NCI-H1092 (cell line): ENCODE measurements around the gene INSC.

Source experiments
- DNase-seq: peaks from one replicate; lab custom pipeline; 2025; lab: John Stamatoyannopoulos, UW

The INSC gene

GRCh38 chr11:15108592-15109130 lies 6.1 kb upstream of the INSC start:
- no peak for DNase-seq

GRCh38 chr11:15109602-15110001 lies 5.1 kb upstream of the INSC start:
- no peak for DNase-seq

GRCh38 chr11:15111215-15111614 lies 3.5 kb upstream of the INSC start:
- no peak for DNase-seq

GRCh38 chr11:15112131-15112541 lies 2.6 kb upstream of the INSC start:
- no peak for DNase-seq

- no peak for DNase-seq
Observed at GRCh38 chr11:15113381-15113780, 1.3 kb upstream of the INSC start.

- DNase-seq, result no peak
Observed at GRCh38 chr11:15115686-15116085, 963 bp downstream of the INSC start.

- no peak for DNase-seq
Observed at GRCh38 chr11:15117751-15118150, 3.0 kb downstream of the INSC start.

GRCh38 chr11:15118431-15118830 lies 3.7 kb downstream of the INSC start:
- DNase-seq, result no peak

- no peak for DNase-seq
Observed at GRCh38 chr11:15119352-15119751, 4.6 kb downstream of the INSC start.

- no peak for DNase-seq
Observed at GRCh38 chr11:15119826-15120225, 5.1 kb downstream of the INSC start.

- no peak for DNase-seq
Observed at GRCh38 chr11:15123849-15124248, 9.1 kb downstream of the INSC start.

- DNase-seq, result no peak
Observed at GRCh38 chr11:15124528-15124927, 9.8 kb downstream of the INSC start.

GRCh38 chr11:15127341-15127740 lies 12.6 kb downstream of the INSC start:
- DNase-seq, result no peak

GRCh38 chr11:15128621-15129020 lies 13.9 kb downstream of the INSC start:
- no peak for DNase-seq

- no peak for DNase-seq
Observed at GRCh38 chr11:15136166-15136565, 21.4 kb downstream of the INSC start.

- DNase-seq, result no peak
Observed at GRCh38 chr11:15139096-15139770, 24.5 kb downstream of the INSC start.

GRCh38 chr11:15139958-15140659 lies 25.4 kb downstream of the INSC start:
- DNase-seq, result no peak

GRCh38 chr11:15141381-15141780 lies 26.7 kb downstream of the INSC start:
- no peak for DNase-seq

- no peak for DNase-seq
Observed at GRCh38 chr11:15142838-15143237, 28.1 kb downstream of the INSC start.

- DNase-seq, result no peak
Observed at GRCh38 chr11:15143855-15144254, 29.1 kb downstream of the INSC start.

GRCh38 chr11:15144347-15144746 lies 29.6 kb downstream of the INSC start:
- DNase-seq, result no peak

GRCh38 chr11:15145151-15145550 lies 30.4 kb downstream of the INSC start:
- DNase-seq, result no peak

GRCh38 chr11:15145615-15146014 lies 30.9 kb downstream of the INSC start:
- no peak for DNase-seq
